ENCODE data around the gene NKG7.
A peak's percentile ranks its signal among the peaks of the same experiment; 100 is the strongest.
"Not testable (repeated sequence)": the region's sequence is repeated elsewhere in the genome, so short reads cannot be mapped to it uniquely, and the experiment has no call there.

The NKG7 gene, protein sequence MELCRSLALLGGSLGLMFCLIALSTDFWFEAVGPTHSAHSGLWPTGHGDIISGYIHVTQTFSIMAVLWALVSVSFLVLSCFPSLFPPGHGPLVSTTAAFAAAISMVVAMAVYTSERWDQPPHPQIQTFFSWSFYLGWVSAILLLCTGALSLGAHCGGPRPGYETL

DNA sequence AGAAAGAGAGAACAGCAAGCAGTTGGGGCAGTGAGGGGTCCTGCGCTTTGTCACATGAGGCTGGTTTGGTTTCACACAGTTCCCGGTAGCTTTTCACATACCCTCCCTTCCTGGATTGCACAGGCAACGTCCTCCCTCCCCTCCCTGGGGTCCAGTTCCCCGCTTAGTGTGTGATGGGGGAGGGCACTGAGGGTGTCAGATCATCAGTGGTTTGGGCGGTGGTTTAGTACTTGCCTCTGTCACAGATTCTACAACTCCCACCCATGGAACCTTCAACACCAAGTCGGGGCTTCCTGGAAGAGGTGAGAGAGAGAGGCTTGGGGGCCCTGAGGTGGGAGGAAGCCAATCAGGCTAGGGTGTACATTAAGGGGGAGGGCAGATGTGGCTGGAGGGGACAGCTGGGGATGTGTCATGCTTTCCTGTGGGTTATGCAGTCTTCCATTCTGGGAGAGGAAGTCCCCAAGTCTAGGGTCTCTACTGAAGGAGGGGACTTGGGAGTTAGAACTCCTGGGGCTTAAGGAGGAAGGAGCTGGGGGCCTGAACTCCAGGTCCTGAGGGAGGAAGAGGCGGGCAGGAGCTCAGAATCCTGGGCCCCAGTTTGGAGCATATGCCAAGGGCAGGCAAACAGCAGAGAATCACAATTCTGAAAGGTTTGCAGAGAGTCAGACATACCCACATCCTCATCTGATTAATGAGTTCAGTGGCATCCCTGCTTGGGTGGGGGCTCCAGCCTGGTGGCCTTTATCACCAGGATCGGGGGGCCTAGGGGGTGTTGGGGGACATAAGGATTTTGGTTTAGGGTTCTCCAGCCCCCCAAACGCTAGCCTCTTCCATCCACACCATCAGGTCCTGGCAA is at the start of gene NKG7:
TSS of gene NKG7 (minus strand) at position 6 of the 856 bp plus-strand sequence. CDS start 119 bp downstream, outside the sequence.
- no peak for DNase-seq (ENCODE audit: low read depth, low spot score)

DNA sequence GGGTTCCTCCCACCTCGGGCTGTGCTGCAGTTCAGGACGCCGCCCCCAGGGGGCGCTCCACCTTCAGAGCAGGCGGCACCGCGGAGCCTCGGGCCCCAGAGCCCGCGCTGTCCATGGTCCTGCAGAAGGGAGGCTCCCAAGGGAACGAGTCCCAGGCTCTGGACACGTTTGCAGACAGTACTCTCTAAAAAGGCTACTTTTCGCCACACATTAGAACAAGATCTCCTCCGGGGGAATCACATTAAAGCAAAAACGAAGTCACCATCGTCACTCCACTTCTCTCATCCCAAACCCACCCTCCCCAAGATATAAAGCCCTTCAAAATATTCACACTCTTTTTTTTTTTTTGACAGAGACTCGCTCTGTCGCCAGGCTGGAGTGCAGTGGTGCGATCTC is 49.6 kb upstream of the NKG7 start:
- peak; percentile 71 for DNase-seq (ENCODE audit: low read depth, low spot score)

DNA sequence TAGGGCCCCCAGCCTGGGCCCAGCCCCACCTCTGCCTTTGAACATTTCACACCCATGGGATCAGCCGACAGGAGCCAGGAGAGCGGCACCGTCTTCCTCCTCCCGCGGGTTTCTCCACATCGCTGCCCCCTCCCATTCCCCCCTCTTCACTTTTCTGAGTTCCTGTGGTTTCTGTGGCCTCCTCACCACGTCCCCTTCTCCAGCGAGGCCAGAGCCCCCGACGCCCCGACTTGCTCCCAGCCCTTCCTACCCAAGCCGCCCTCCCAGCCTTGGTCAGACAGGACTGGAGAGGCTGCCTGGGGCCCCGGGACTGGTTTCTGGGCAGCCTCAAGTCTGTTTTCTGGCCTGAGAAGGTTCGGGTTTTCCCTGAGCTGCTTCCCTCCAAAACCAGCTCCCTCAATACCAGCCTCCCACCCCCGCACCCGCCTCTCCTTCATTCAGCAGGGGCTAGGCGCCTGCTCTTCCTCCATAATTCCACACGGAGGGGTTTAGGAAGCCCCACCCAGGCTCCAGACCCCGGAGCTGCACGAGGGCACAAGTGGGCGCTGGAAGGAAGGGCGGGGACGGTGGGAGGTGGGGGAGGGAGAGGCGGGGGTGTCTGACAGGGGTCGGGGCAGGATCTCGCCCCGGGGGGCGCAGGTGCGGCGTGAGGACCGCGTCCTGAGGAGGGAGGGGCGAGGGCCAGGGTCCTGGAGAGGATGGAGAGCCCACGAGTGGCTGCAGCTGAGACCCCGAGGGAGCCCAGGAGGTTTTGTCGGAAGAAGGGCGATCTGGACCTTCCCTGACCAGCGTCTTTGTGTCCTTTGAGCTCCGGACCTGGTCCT is 49.0 kb upstream of the NKG7 start:
- DNase-seq (ENCODE audit: low read depth, low spot score): no peak

GRCh38 chr19:51420511-51420910 is 48.1 kb upstream of the NKG7 start:
- DNase-seq (ENCODE audit: low read depth, low spot score): not testable (repeated sequence)

DNA sequence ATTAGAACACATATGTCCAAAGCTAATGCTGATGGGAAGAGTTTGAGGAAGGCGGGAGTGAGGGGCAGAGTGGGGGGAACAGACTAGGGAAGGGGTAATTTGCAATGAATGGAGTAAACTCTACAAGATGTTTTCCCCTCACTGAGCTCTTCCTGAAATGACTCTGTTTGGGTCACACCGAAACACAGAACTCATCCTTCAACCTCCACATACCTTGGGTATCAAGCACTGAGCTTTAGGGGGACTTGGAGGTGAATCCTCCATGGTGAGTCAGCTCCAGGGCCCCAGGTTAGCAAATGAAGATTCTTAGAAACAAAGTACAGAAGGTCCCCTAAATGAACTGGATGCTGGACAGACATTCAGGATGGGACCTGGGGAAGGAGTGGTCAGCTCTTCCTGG is 46.3 kb upstream of the NKG7 start:
- DNase-seq (ENCODE audit: low read depth, low spot score): no peak

DNA sequence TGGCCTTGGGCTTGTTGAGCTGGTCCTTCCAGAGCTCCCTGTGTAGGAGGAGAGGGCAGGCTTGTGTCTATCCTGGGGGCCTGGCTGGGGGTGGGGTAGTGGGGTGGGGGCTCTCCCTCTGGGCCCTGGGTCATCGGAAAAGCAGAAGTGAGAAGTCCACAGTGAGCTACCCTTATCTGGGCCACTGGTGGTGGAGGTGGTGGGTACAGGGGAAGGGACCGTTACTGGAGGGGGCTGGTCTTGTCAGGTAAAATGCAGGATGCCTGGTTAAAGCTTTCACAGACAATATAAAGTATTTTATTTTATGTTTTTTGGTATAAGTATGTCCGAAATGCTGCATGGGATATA is 45.3 kb upstream of the NKG7 start:
- no peak for DNase-seq (ENCODE audit: low read depth, low spot score)

- no peak for DNase-seq (ENCODE audit: low read depth, low spot score)
Measured at GRCh38 chr19:51417107-51417809, 44.8 kb upstream of the NKG7 start, which contains the start of gene SIGLEC10. Gene SIGLEC10, minus strand, starts transcription at chr19:51417642. Its CDS starts 61 bp downstream, at chr19:51417581.

DNA sequence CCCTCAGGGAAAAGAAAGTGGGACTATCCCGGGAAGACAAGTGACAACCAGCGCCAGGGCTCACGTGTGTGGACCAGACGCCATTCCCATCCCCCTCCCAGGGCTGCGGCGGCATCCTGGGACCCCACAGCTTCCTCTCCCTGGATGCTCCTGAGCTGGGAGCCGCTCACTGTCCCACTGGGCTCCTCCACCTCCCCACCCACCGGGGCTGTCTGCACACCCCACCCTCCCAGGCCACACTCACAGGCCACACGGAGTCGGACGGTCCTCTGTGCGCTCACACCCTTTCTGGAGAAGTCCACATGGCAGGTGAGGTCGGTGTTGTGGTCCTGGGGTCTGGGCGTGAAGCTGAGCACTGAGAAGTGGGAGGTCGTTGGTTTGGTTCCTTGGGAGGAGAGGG is 44.0 kb upstream of the NKG7 start:
- DNase-seq (ENCODE audit: low read depth, low spot score): not testable (repeated sequence)

GRCh38 chr19:51415187-51415586 is 42.7 kb upstream of the NKG7 start:
- DNase-seq (ENCODE audit: low read depth, low spot score): no peak

DNA sequence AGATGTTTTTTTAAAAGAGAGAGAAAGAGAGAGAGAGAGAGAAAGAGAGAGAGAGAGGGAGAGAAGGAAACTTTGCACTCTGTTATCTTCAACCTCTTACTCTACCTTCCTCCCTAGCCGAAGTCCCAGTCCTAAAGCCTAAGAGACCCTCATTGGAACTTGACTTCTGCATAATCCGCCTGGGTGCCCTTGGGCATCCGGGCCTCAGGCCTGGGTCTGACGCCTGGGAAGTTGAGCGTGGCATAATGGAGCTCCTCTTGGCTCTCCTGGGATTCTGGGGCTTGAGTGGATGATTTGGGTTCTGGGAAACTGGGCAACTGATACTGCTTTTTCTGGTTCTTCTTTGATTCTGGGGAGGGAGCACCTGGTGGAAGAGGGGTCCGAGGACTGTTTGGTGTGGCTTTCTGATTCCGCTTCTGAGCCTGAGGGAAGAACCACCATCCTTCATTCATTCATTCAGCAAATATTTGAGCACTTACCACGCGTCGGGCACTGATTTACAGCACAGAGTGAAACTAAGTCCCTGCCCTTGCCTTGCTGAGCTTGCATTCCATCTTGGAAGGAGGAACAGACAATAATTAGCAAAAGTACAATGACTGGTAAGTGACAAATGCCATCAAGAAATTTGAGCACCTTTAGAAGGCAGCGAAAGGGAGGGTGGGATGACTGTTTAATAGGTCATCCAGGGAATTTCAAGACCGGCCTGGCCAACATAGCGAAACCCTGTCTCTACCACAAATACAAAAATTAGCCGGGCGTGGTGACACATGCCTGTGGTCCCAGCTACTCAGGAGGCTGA is 38.7 kb upstream of the NKG7 start:
- no peak for DNase-seq (ENCODE audit: low read depth, low spot score)

DNA sequence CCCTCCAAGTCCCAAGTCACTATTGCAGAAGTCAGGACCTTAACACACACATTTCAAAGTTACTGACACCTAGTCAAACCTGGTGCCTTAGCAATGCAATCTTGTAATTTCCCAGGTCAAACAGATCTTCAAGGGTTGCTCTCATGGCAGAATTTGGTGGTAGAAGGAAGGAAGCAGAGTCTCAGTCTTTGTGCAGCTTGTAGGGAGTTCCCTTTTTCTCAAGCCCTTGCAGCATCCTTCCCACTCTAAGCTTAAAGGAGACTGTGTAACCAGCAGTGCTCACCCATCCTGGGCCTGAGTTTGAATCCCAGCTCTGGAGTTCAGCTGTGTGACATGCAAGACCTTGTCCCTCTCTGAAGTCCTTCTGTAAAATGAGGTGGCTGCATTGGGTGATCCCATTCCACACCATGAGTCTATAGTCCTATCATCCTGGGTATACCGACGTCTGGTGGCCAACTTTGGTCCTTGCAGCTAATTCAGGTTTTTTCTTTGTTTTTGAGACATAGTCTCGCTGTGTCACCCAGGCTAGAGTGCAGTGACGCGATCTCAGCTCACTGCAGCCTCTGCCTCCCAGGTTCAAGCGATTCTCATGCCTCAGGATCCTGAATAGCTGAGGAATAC is 35.2 kb upstream of the NKG7 start:
- no peak for DNase-seq (ENCODE audit: low read depth, low spot score)

DNA sequence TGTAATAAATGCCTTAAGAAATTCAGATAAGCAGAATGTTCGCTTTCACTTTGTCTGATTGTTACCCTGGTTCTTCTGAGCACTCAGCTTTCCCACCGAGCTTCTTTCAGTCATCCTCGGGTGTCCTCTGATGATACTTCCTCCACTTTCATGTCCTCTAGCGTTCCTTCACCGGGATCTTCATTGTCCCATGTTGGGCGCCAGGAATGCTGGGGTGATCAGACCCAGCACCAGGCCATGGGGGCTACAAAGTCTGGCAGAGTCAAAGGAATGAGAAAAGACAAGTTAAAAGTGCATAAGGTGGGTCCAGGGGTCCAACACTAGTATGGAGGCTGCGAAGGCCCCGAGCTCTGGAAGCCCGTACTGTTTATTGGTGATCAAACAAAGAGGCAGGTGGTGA is 29.7 kb upstream of the NKG7 start:
- no peak for DNase-seq (ENCODE audit: low read depth, low spot score)

GRCh38 chr19:51399936-51400335 is 27.5 kb upstream of the NKG7 start:
- not testable (repeated sequence) for DNase-seq (ENCODE audit: low read depth, low spot score)

GRCh38 chr19:51399231-51399630 is 26.8 kb upstream of the NKG7 start:
- DNase-seq (ENCODE audit: low read depth, low spot score): no peak

DNA sequence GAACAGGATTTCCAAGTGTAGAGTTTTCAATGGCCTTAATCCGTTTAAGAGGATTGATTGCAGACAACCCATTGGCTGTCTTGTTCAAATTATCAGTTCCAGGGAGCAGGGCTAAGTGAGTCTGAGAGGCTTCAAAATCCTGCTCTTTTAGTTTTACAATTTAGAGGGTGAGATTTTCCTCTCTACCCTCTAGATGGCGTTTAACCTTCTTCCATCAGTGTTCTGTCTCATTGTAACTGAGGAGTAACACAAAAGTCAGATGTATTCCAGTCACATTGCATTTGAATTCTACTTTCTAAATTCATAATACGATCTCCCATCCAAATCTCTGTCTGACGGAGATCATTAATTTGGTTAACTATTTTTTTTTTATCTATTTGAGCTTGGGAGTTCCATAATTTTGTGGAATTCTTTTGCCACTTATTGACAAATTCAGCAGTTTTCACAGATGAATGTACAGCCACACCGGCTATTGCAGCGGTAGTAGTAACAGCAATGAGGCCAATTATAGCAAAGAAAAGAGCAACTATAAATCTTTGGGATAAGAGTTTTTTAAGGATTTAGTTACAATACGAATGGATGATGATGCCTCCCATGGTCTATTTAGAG is 25.7 kb upstream of the NKG7 start:
- DNase-seq (ENCODE audit: low read depth, low spot score): no peak

DNA sequence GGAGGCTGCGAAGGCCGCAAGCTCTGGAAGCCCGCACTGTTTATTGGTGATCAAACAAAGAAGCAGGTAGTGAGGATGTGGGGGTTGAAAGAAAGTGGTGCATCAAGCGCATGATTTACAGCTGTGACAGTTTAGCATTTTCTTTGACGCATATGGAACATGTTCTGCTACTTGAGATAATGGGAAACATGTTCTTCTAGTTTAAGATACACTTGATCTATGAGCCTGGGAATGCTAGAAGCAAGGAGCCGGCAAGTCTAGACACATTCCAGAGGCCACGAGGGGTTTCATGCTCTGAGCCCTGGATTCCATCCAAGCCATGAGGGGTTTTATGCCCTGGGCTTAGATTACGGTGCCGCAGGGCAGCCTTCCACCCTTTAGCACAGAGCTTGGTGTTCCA is 25.0 kb upstream of the NKG7 start:
- DNase-seq (ENCODE audit: low read depth, low spot score): not testable (repeated sequence)

DNA sequence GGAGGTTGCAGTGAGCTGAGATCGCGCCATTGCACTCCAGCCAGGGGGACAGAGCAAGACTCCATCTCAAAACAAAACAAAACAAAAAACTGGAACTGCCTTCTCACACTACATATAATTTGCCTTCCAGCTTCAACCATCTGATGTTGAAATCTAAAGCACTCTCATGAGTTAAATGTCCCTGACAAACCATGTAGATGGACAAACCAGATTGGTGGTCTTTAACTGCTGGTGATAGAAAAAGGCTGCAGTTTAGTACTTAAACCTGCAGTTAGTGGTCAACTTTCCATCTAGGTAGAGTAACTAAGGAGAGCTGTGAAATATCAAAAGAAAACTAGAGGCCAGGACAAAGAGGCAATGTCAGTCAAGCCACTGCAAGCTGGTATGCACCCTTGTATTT is 23.7 kb upstream of the NKG7 start:
- no peak for DNase-seq (ENCODE audit: low read depth, low spot score)

DNA sequence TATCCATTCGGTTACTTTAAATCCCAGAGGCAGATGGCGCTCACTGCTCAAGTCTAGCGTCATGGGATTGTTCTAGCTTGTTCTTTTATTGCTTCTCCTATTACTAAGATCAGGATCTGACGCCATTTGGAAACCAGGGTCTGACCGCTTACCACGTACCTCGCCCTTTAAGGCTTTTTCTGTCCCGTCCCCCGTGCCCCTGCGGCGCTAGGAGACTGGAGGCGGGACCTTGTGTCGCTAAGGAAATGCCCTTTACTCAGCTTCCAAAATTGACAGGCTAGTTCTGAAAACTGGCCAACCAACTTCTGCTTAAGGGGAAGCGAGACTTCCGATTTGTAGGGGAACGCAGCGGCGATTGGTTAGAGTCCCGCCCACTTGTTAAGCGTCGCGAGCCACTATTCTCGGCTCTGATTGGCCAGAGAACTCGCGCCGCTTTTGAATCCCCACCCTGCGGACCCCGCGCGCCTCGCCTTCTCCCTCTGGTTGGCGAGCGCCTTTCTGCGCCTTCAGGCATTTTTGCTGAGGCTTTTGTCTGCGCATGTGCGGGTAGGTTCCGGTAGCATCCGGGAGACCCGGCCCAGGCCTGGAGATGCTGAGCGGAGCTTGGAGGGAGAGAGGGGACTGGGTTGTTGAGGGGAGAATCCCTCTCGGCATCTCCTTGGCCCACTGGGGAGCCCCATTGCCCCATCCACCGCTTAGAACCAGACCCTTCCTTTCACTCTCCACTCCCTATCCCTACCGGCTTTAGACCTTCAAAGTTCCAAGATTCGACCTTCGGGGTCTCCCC is 21.8 kb upstream of the NKG7 start:
- DNase-seq (ENCODE audit: low read depth, low spot score): peak; percentile 83

- DNase-seq (ENCODE audit: low read depth, low spot score): no peak
Measured at GRCh38 chr19:51392701-51393100, 20.2 kb upstream of the NKG7 start.
